H1 (cell line): ENCODE measurements around the gene DTNB.

Experiments
- CTCF ChIP-seq, 3 experiments: IDR thresholded peaks; 1 replicate in 2 of 3; 2 replicates in 1 of 3; pipeline versions ENCODE4 v1.5.1 to v1.6.1; 2011; ENCODE audit warnings: low read length in 3 of 3, mild to moderate bottlenecking in 3 of 3, inconsistent platforms in 2 of 3, low read depth in 1 of 3, moderate library complexity in 1 of 3; ENCODE audit not compliant: insufficient read depth in 1 of 3; ENCODE audit errors: control extremely low read depth in 1 of 3
- MAFK ChIP-seq: IDR thresholded peaks from 2 replicates; pipeline ENCODE4 v1.6.1; 2012; ENCODE audit warnings: low read depth, mild to moderate bottlenecking, improper control_type of control experiment, low read length
- MAX ChIP-seq: IDR thresholded peaks from 2 replicates; pipeline ENCODE4 v1.6.1; 2012; ENCODE audit warnings: inconsistent platforms
- RAD21 ChIP-seq, 2 experiments: IDR thresholded peaks in 1 of 2; conservative IDR thresholded peaks in 1 of 2; 2 replicates each; pipeline ENCODE4 v1.6.1; 2011; ENCODE audit warnings: low read depth in 2 of 2, low read length in 2 of 2, improper control_type of control experiment in 1 of 2, inconsistent platforms in 1 of 2, mild to moderate bottlenecking in 1 of 2, moderate library complexity in 1 of 2
- RFX5 ChIP-seq: IDR thresholded peaks from 2 replicates; pipeline ENCODE4 v1.6.1; 2011; ENCODE audit warnings: low read depth, low read length, improper control_type of control experiment, borderline replicate concordance
- SP2 ChIP-seq: IDR thresholded peaks from 2 replicates; pipeline ENCODE4 v1.6.1; 2012; ENCODE audit warnings: mild to moderate bottlenecking, low read length, inconsistent platforms
- TEAD4 ChIP-seq: IDR thresholded peaks from 2 replicates; pipeline ENCODE4 v1.6.1; 2012; ENCODE audit warnings: low read depth, low read length, inconsistent platforms, mixed read lengths

DNA sequence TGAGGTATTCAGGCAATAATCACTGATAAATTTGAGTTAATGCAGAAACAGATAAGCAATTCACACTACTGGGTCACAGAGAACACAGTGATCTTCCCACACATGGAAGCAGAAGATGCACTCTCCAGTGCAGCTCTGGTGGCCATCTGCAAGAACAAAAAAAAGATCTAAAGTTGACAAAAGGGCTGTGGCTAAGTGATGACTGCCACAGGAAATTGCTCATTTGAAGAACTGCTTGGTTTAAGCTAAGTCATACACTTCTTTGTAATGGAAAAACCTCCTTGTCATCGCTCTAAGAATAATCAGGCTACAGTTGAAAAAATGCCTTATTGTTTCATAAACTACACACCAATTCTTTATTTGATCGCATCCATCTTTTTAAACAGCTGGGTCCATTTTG is 115.1 kb downstream of the DTNB start:
- no peak for TF ChIP-seq RAD21 (IDR thresholded peaks at IDR 0.05 in 1 of 2, conservative IDR thresholded peaks at IDR 0.05 in 1 of 2; ENCODE audit: low read depth in 2 of 2, low read length in 2 of 2)
- no peak for TF ChIP-seq MAFK
- no peak for TF ChIP-seq CTCF (IDR thresholded peaks at IDR 0.05; ENCODE audit: control extremely low read depth in 1 of 3, insufficient read depth in 1 of 3, low read depth in 1 of 3, low read length in 3 of 3)
- no peak for TF ChIP-seq MAX
- no peak for TF ChIP-seq RFX5
- no peak for TF ChIP-seq SP2
- no peak for TF ChIP-seq TEAD4
